Measurements from ENCODE around the gene RASA3.

DNA sequence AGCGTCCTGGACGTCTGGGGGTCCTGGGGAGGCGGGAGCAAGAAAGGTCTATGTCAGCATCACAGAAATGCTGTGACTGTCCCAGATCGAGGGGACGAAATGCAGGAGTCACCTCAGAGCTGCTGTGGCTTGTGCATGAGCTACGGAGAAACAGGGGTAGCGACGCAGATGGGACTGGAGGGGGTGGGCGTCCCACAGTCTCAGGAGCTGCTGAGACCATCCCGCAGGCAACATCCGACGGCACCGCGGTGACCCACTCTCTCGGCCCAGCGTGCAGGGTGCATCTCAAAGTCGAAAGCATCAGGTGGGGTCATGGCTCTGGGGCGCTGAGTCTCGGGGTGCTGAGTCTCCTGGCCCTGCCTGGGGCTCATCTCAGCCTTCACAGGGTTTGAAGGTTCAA, 121.2 kb downstream of the RASA3 start:
- TF ChIP-seq, protein P1, sequence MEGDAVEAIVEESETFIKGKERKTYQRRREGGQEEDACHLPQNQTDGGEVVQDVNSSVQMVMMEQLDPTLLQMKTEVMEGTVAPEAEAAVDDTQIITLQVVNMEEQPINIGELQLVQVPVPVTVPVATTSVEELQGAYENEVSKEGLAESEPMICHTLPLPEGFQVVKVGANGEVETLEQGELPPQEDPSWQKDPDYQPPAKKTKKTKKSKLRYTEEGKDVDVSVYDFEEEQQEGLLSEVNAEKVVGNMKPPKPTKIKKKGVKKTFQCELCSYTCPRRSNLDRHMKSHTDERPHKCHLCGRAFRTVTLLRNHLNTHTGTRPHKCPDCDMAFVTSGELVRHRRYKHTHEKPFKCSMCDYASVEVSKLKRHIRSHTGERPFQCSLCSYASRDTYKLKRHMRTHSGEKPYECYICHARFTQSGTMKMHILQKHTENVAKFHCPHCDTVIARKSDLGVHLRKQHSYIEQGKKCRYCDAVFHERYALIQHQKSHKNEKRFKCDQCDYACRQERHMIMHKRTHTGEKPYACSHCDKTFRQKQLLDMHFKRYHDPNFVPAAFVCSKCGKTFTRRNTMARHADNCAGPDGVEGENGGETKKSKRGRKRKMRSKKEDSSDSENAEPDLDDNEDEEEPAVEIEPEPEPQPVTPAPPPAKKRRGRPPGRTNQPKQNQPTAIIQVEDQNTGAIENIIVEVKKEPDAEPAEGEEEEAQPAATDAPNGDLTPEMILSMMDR (IDR thresholded peaks at IDR 0.05) = no peak
- TF ChIP-seq, protein P2, sequence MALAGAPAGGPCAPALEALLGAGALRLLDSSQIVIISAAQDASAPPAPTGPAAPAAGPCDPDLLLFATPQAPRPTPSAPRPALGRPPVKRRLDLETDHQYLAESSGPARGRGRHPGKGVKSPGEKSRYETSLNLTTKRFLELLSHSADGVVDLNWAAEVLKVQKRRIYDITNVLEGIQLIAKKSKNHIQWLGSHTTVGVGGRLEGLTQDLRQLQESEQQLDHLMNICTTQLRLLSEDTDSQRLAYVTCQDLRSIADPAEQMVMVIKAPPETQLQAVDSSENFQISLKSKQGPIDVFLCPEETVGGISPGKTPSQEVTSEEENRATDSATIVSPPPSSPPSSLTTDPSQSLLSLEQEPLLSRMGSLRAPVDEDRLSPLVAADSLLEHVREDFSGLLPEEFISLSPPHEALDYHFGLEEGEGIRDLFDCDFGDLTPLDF (CRISPR knock-in tag; IDR thresholded peaks at IDR 0.05) = no peak
- TF ChIP-seq ZNF423 (CRISPR knock-in tag; IDR thresholded peaks at IDR 0.05) (no peak), CREM (CRISPR knock-in tag; IDR thresholded peaks at IDR 0.05) (no peak), TP53 (CRISPR knock-in tag; IDR thresholded peaks at IDR 0.05) (no peak), HMGA2 (CRISPR knock-in tag; IDR thresholded peaks at IDR 0.05) (no peak), ZNF121 (CRISPR knock-in tag; IDR thresholded peaks at IDR 0.05) (no peak), NR3C1 (CRISPR knock-in tag; conservative IDR thresholded peaks at IDR 0.05; ENCODE audit: low read depth) (no peak)
- TF ChIP-seq, protein P3, sequence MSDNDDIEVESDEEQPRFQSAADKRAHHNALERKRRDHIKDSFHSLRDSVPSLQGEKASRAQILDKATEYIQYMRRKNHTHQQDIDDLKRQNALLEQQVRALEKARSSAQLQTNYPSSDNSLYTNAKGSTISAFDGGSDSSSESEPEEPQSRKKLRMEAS (CRISPR knock-in tag; IDR thresholded peaks at IDR 0.05) = no peak
- TF ChIP-seq, protein P4, sequence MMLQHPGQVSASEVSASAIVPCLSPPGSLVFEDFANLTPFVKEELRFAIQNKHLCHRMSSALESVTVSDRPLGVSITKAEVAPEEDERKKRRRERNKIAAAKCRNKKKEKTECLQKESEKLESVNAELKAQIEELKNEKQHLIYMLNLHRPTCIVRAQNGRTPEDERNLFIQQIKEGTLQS (CRISPR knock-in tag; conservative IDR thresholded peaks at IDR 0.05) = no peak
- TF ChIP-seq, protein P5, sequence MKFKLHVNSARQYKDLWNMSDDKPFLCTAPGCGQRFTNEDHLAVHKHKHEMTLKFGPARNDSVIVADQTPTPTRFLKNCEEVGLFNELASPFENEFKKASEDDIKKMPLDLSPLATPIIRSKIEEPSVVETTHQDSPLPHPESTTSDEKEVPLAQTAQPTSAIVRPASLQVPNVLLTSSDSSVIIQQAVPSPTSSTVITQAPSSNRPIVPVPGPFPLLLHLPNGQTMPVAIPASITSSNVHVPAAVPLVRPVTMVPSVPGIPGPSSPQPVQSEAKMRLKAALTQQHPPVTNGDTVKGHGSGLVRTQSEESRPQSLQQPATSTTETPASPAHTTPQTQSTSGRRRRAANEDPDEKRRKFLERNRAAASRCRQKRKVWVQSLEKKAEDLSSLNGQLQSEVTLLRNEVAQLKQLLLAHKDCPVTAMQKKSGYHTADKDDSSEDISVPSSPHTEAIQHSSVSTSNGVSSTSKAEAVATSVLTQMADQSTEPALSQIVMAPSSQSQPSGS (CRISPR knock-in tag; IDR thresholded peaks at IDR 0.05; ENCODE audit: borderline replicate concordance, low read depth) = no peak
- TF ChIP-seq, protein P6, sequence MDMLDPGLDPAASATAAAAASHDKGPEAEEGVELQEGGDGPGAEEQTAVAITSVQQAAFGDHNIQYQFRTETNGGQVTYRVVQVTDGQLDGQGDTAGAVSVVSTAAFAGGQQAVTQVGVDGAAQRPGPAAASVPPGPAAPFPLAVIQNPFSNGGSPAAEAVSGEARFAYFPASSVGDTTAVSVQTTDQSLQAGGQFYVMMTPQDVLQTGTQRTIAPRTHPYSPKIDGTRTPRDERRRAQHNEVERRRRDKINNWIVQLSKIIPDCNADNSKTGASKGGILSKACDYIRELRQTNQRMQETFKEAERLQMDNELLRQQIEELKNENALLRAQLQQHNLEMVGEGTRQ (CRISPR knock-in tag; IDR thresholded peaks at IDR 0.05) = no peak
- TF ChIP-seq, protein P7, sequence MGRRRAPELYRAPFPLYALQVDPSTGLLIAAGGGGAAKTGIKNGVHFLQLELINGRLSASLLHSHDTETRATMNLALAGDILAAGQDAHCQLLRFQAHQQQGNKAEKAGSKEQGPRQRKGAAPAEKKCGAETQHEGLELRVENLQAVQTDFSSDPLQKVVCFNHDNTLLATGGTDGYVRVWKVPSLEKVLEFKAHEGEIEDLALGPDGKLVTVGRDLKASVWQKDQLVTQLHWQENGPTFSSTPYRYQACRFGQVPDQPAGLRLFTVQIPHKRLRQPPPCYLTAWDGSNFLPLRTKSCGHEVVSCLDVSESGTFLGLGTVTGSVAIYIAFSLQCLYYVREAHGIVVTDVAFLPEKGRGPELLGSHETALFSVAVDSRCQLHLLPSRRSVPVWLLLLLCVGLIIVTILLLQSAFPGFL (CRISPR knock-in tag; IDR thresholded peaks at IDR 0.05; ENCODE audit: borderline replicate concordance) = no peak
- TF ChIP-seq, protein P8, sequence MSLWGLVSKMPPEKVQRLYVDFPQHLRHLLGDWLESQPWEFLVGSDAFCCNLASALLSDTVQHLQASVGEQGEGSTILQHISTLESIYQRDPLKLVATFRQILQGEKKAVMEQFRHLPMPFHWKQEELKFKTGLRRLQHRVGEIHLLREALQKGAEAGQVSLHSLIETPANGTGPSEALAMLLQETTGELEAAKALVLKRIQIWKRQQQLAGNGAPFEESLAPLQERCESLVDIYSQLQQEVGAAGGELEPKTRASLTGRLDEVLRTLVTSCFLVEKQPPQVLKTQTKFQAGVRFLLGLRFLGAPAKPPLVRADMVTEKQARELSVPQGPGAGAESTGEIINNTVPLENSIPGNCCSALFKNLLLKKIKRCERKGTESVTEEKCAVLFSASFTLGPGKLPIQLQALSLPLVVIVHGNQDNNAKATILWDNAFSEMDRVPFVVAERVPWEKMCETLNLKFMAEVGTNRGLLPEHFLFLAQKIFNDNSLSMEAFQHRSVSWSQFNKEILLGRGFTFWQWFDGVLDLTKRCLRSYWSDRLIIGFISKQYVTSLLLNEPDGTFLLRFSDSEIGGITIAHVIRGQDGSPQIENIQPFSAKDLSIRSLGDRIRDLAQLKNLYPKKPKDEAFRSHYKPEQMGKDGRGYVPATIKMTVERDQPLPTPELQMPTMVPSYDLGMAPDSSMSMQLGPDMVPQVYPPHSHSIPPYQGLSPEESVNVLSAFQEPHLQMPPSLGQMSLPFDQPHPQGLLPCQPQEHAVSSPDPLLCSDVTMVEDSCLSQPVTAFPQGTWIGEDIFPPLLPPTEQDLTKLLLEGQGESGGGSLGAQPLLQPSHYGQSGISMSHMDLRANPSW (CRISPR knock-in tag; conservative IDR thresholded peaks at IDR 0.05; ENCODE audit: low read depth) = no peak
